ENCODE data around the gene CATSPER3. TPM values are rescaled to one million over a fixed set of nuclear protein-coding genes. Genes with fewer than 3 reads are reported as not detected.
A peak's percentile ranks its signal among the peaks of the same experiment; 100 is the strongest.
"Not testable (repeated sequence)": the region's sequence is repeated elsewhere in the genome, so short reads cannot be mapped to it uniquely, and the experiment has no call there.

The CATSPER3 gene
- polyA plus RNA-seq, 6 donors from 2014 or later = 0.31 to 1.1 (median 0.43) TPM; not detected in 2

DNA sequence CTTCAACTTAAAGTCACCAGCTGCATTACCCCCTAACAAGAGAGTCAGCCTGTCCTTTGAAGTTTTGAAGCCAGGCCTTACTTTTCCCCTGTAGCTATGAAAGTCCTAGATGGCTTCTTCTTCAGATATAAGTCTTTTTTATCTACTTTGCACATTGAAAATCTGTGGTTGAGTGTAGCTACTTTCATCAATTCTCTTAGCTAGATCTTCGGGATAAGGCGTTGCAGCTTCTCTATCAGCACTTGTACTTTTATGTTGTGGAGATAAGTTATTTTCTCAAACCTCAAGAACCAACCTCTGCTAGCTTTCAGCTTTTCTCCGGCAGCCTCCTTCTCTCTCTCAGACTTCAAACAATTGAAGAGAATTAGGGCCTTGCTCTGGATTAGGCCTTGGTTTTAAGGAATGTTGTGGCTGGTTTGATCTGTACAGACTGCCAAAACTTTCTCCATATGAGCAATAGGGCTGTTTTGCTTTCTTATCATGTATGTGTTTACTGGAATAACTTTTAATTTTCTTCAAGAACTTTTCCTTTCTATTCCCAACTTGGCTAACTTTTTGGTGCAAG, 21.6 kb downstream of the CATSPER3 start:
- ATAC-seq (ENCODE audit: low read depth in 2 of 2) (no peak), DNase-seq (no peak)
- Mint-ChIP-seq H3K4me3 (no peak overlapping the region), H3K27ac (no peak overlapping the region), H3K4me1 (peaks cover under 1 to 7% (median 6%) of the 10 kb centered on the region in 3 donors), H3K36me3 (peaks cover 0 to 14% of the 10 kb centered on the region in 2 donors), H3K9me3 (peaks cover 0 to 6% (median 2%) of the 10 kb centered on the region in 7 donors), H3K27me3 (peaks cover 0 to 13% (median 0%) of the 10 kb centered on the region in 3 donors)

DNA sequence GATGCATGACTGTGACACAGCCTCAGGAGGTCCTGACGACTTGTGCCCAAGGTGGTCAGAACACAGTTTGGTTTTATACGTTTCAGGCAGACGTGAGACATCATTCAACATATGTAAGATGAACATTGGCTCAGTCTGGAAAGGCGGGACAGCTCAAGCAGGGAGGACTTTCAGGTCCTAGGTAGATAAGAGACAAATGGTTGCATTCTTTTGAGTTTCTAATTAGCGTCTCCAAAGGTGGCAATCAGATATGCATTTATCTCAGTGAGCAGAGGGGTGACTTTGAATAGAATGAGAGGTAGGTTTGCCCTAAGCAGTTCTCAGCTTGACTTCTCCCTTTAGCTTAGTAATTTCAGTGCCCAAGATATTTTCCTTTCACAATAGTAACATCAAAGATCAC, 22.5 kb downstream of the CATSPER3 start:
- not testable (repeated sequence) for ATAC-seq (ENCODE audit: low read depth in 2 of 2); H3K27ac Mint-ChIP-seq

GRCh38 chr5:134992148-134992547, 24.4 kb downstream of the CATSPER3 start:
- no peak for ATAC-seq (ENCODE audit: low read depth in 2 of 2)
- peaks cover 0 to 6% (median 0%) of the 10 kb centered on the region in 7 donors for H3K9me3 Mint-ChIP-seq
- DNase-seq = no peak
- H3K36me3 Mint-ChIP-seq = peaks cover 0 to 14% of the 10 kb centered on the region in 2 donors
- H3K4me1 Mint-ChIP-seq = peaks cover 13 to 19% (median 19%) of the 10 kb centered on the region in 3 donors
- H3K27ac Mint-ChIP-seq = no peak overlapping the region
- peaks cover 0 to 5% (median 0%) of the 10 kb centered on the region in 3 donors for H3K27me3 Mint-ChIP-seq
- no peak overlapping the region for H3K4me3 Mint-ChIP-seq

More for the DNA sequence above, 22.5 kb downstream of the CATSPER3 start:
- not testable (repeated sequence) for H3K9me3 Mint-ChIP-seq, H3K4me3 Mint-ChIP-seq, DNase-seq, H3K27me3 Mint-ChIP-seq
- H3K4me1 Mint-ChIP-seq = peaks cover 9 to 16% (median 15%) of the 10 kb centered on the region in 3 donors
- peaks cover 0 to 14% of the 10 kb centered on the region in 2 donors for H3K36me3 Mint-ChIP-seq

DNA sequence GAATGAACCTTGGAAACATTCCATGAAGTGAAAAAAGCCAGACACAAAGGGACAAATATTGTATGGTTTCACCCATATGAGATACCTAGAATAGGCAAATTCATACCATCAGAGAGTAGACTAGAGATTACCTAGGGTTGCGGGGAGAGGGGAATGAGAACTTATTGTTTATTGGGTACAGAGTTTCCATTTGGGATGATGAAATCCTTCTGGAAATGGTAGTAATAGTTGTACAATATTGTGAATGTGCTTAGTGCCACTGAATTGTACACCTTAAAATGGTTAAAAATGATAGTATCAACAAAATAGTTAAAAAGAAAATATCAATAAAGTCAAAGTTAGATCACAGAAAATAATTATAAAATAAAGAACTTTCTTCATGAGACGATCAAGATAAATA, 25.5 kb downstream of the CATSPER3 start:
- H3K36me3 Mint-ChIP-seq = peaks cover 0 to 14% of the 10 kb centered on the region in 2 donors
- no peak overlapping the region for H3K4me3 Mint-ChIP-seq
- DNase-seq = no peak
- peaks cover 0 to 5% (median 0%) of the 10 kb centered on the region in 3 donors for H3K27me3 Mint-ChIP-seq
- H3K4me1 Mint-ChIP-seq = peaks cover 13 to 19% (median 19%) of the 10 kb centered on the region in 3 donors
- no peak for ATAC-seq (ENCODE audit: low read depth in 2 of 2)
- no peak overlapping the region for H3K27ac Mint-ChIP-seq
- H3K9me3 Mint-ChIP-seq = peaks cover 0 to 6% (median 2%) of the 10 kb centered on the region in 7 donors

GRCh38 chr5:134994560-134995156, 27.0 kb downstream of the CATSPER3 start:
- H3K4me3 Mint-ChIP-seq = peak overlapping the region in 4 of 8 donors; percentile 47 to 75 (median 57)
- peak overlapping the region in 5 of 6 donors; percentile 19 to 75 (median 56) for H3K27ac Mint-ChIP-seq
- peak; percentile 24 for DNase-seq
- peaks cover 0 to 14% of the 10 kb centered on the region in 2 donors for H3K36me3 Mint-ChIP-seq
- ATAC-seq (ENCODE audit: low read depth in 2 of 2) = peak; percentile 90 to 95
- peaks cover 13 to 19% (median 19%) of the 10 kb centered on the region in 3 donors for H3K4me1 Mint-ChIP-seq
- peaks cover 0 to 11% (median 3%) of the 10 kb centered on the region in 7 donors for H3K9me3 Mint-ChIP-seq
- no peaks in the 10 kb centered on the region for H3K27me3 Mint-ChIP-seq

GRCh38 chr5:134995850-134996402, 28.2 kb downstream of the CATSPER3 start:
- no peaks in the 10 kb centered on the region for H3K27me3 Mint-ChIP-seq
- peaks cover 0 to 11% (median 2%) of the 10 kb centered on the region in 7 donors for H3K9me3 Mint-ChIP-seq
- no peak overlapping the region for H3K27ac Mint-ChIP-seq
- DNase-seq (no peak), ATAC-seq (ENCODE audit: low read depth in 2 of 2) (no peak)
- peaks cover 0 to 3% of the 10 kb centered on the region in 2 donors for H3K36me3 Mint-ChIP-seq
- no peak overlapping the region for H3K4me3 Mint-ChIP-seq
- H3K4me1 Mint-ChIP-seq = peaks cover 13 to 19% (median 19%) of the 10 kb centered on the region in 3 donors

DNA sequence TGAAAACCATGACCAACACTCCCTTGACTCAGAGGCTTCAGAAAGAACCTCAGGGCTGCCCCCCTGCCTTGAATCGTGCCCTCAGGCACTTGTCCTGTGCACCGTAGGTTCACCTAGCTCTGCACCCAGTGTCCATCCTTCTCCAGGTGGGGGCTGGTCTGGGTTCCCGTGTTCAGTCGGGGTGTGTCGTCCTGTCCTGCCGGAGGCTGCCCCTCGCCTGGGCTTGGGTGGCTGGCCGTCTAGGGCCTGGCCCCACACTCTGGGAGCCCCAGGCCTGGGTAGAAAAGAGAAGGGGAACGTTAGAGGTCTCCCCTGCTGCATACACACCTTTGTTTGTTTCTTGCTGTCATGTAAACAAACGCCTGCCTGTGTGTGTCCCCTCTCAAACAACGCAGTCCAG, 29.3 kb downstream of the CATSPER3 start:
- no peaks in the 10 kb centered on the region for H3K27me3 Mint-ChIP-seq
- peak overlapping the region in 3 of 6 donors; percentile 10 to 94 (median 32) for H3K27ac Mint-ChIP-seq
- H3K4me1 Mint-ChIP-seq = peaks cover 13 to 19% (median 19%) of the 10 kb centered on the region in 3 donors
- peaks cover 0 to 8% (median 0%) of the 10 kb centered on the region in 7 donors for H3K9me3 Mint-ChIP-seq
- H3K4me3 Mint-ChIP-seq = no peak overlapping the region
- DNase-seq (no peak), ATAC-seq (ENCODE audit: low read depth in 2 of 2) (no peak)
- no peaks in the 10 kb centered on the region for H3K36me3 Mint-ChIP-seq

DNA sequence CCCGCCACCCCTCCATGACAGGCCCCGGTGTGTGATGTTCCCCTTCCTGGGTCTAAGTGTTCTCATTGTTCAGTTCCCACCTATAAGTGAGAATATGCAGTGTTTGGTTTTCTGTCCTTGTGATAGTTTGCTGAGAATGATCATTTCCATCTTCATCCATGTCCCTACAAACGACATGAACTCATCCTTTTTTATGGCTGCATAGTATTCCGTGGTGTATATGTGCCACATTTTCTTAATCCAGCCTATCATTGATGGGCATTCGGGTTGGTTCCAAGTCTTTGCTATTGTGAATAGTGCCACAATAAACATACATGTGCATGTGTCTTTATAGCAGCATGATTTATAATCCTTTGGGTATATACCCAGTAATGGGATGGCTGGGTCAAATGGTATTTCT, 30.4 kb downstream of the CATSPER3 start:
- peaks cover 13 to 19% (median 19%) of the 10 kb centered on the region in 3 donors for H3K4me1 Mint-ChIP-seq
- H3K27ac Mint-ChIP-seq; H3K4me3 Mint-ChIP-seq; H3K27me3 Mint-ChIP-seq; ATAC-seq (ENCODE audit: low read depth in 2 of 2); H3K9me3 Mint-ChIP-seq; DNase-seq; H3K36me3 Mint-ChIP-seq: not testable (repeated sequence)

GRCh38 chr5:135004376-135004775, 36.7 kb downstream of the CATSPER3 start:
- peak overlapping the region in 1 of 8 donors; percentile 11 for H3K4me3 Mint-ChIP-seq
- peaks cover 0 to 6% (median 0%) of the 10 kb centered on the region in 3 donors for H3K4me1 Mint-ChIP-seq
- DNase-seq = no peak
- H3K27ac Mint-ChIP-seq = peak overlapping the region in 1 of 6 donors; percentile 53
- H3K36me3 Mint-ChIP-seq = no peaks in the 10 kb centered on the region
- peaks cover 6 to 10% (median 6%) of the 10 kb centered on the region in 3 donors for H3K27me3 Mint-ChIP-seq
- H3K9me3 Mint-ChIP-seq = peaks cover 0 to 2% (median 0%) of the 10 kb centered on the region in 7 donors
- no peak for ATAC-seq (ENCODE audit: low read depth in 2 of 2)

DNA sequence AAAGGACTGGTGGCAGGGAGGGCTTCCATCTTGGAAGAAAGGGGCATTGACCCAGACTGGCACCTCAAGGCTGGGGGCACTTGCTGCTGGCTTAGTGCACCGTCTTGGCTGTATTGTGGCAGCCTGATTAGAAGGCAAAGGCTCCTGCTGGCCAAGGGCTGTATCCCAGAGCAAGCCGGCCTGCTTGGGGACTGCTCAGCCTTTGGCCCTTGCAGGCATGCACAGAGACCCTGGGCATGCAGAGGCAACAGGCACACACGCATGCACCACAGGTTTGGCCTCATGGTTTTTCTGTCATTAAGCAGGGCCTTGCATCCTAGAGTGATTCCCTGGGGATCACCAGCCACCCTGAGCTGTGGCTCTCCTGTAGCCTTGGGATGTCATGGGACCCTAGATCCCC, 37.4 kb downstream of the CATSPER3 start:
- no peak for DNase-seq
- Mint-ChIP-seq H3K4me3 (no peak overlapping the region), H3K27ac (no peak overlapping the region), H3K9me3 (peaks cover 0 to 4% (median 0%) of the 10 kb centered on the region in 7 donors), H3K4me1 (peaks cover 0 to 6% (median 0%) of the 10 kb centered on the region in 3 donors), H3K36me3 (no peaks in the 10 kb centered on the region), H3K27me3 (peaks cover 6 to 10% (median 6%) of the 10 kb centered on the region in 3 donors)
- ATAC-seq (ENCODE audit: low read depth in 2 of 2) = no peak

- Mint-ChIP-seq H3K27ac (no peak overlapping the region), H3K27me3 (peaks cover 5 to 10% (median 6%) of the 10 kb centered on the region in 3 donors), H3K36me3 (no peaks in the 10 kb centered on the region), H3K4me1 (peaks cover 0 to 6% (median 0%) of the 10 kb centered on the region in 3 donors), H3K4me3 (no peak overlapping the region), H3K9me3 (peaks cover 0 to 3% (median 0%) of the 10 kb centered on the region in 7 donors)
- no peak for DNase-seq
- ATAC-seq (ENCODE audit: low read depth in 2 of 2) = no peak
These were observed 39.6 kb downstream of the CATSPER3 start for GRCh38 chr5:135007305-135007704.

DNA sequence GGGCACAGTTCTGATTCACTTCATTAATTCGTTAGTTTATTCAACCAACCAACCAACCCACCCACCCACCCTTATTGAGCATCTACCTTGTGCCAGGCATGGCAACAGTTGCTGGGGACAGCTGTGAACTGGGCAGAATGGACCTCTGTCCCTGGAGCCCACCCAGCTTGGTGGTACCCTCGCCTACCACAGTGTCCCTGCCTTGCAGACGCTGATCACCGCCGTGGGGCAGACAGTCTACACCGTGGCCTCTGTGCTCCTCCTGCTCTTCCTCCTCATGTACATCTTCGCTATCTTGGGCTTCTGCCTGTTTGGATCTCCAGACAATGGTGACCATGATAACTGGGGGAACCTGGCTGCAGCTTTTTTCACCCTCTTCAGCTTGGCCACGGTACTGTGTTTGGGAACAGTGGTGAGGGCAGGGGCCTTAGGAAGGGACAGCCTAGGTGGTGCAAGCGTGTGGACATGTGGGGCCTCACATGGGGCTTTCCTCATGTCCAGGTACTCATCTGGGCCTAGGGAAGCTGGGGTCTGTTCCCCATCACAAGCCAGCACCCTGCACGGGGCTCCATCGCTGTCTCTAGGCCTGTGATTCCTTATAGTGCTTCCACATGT, 40.1 kb downstream of the CATSPER3 start:
- Mint-ChIP-seq H3K4me3 (no peak overlapping the region), H3K9me3 (peaks cover 0 to 2% (median 0%) of the 10 kb centered on the region in 7 donors), H3K27ac (no peak overlapping the region), H3K4me1 (peaks cover 0 to 6% (median 0%) of the 10 kb centered on the region in 3 donors), H3K27me3 (peaks cover 0 to 15% (median 6%) of the 10 kb centered on the region in 3 donors), H3K36me3 (no peaks in the 10 kb centered on the region)
- ATAC-seq (ENCODE audit: low read depth in 2 of 2) (no peak), DNase-seq (no peak)

GRCh38 chr5:135008556-135008955, 40.8 kb downstream of the CATSPER3 start:
- Mint-ChIP-seq H3K36me3 (no peaks in the 10 kb centered on the region), H3K27me3 (peaks cover 0 to 22% (median 6%) of the 10 kb centered on the region in 3 donors), H3K9me3 (peaks cover 0 to 2% (median 0%) of the 10 kb centered on the region in 7 donors), H3K4me1 (peaks cover 0 to 6% (median 0%) of the 10 kb centered on the region in 3 donors), H3K27ac (no peak overlapping the region), H3K4me3 (no peak overlapping the region)
- DNase-seq = no peak
- ATAC-seq (ENCODE audit: low read depth in 2 of 2) = no peak
